Medulla oblongata (tissue), 1 donor: ENCODE data around the gene TMEM259.

Source experiments
- DNase-seq: peaks from one replicate; pipeline ENCODE4 v3.0.0-alpha.2; 2015; ENCODE audit errors: extremely low spot score

TMEM259 gene

DNA sequence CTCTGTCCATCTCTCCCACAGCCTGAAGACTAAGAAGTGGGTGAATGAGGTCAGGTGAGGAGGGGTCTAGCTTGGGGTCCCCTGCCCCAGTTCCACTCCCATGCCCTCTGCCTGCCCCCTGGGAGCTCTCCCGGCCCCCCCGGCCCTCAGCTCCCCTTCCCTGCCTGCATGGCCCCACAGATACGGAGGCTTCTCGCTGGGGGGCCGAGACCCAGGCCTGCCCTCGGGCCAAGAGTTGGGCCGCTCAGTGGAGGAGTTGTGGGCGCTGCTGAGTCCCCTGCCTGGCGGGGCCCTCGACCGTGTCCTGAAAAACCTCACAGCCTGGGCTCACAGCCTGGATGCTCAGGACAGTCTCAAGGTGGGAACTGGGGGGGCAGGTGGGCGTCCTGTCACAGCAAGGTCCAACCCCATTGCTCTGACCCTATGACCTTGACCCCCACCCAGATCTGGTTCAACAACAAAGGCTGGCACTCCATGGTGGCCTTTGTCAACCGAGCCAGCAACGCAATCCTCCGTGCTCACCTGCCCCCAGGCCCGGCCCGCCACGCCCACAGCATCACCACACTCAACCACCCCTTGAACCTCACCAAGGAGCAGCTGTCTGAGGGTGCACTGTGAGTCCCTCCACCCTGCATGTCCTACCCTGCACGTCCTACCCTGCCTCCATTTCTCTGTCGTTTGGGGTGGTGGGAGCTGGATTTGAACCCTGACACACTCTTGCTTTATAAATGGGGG, 35.1 kb upstream of the TMEM259 start:
- DNase-seq: no peak

DNA sequence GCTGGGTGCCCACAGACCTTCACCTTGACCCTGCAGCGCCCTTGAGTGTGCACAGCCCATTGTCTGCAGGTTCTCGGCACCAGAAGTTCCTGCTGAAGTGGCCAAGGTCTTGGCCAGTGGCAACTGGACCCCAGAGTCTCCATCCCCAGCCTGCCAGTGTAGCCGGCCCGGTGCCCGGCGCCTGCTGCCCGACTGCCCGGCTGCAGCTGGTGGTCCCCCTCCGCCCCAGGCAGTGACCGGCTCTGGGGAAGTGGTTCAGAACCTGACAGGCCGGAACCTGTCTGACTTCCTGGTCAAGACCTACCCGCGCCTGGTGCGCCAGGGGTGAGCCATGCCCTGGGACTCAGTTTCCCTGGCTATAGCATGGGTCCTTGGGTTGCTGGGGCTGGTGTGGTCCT, 34.1 kb upstream of the TMEM259 start:
- no peak for DNase-seq

DNA sequence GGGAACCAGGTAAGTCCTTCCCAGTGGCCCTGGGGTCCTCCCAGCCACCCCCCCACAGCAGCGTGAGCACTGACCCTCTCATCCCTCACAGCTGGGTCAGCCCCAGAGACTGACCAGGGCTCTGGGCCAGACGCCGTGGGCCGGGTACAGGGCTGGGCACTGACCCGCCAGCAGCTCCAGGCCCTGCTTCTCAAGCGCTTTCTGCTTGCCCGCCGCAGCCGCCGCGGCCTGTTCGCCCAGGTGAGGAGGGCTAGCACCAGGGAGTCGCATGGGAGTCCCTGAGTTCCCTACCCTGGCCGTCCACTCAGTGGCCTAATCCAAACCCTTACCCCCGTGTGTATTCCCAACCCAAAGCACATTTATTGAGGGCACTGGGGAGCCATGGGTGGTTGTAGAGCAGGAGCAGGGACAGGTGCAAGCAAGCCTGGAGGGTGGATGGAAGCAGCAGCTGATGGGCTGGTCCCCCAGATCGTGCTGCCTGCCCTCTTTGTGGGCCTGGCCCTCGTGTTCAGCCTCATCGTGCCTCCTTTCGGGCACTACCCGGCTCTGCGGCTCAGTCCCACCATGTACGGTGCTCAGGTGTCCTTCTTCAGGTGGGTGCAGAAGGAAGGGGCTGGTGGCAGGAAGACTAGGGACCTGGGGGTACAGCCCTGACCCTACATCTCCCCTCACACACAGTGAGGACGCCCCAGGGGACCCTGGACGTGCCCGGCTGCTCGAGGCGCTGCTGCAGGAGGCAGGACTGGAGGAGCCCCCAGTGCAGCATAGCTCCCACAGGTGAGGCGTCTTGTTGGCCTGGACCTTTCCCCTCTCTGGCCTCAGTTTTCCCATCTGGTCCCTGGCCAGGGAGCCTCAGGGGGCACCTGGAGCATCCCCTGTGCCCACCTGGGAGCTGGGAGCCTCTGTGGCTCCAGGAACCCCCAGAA, 33.4 kb upstream of the TMEM259 start:
- DNase-seq: no peak

DNA sequence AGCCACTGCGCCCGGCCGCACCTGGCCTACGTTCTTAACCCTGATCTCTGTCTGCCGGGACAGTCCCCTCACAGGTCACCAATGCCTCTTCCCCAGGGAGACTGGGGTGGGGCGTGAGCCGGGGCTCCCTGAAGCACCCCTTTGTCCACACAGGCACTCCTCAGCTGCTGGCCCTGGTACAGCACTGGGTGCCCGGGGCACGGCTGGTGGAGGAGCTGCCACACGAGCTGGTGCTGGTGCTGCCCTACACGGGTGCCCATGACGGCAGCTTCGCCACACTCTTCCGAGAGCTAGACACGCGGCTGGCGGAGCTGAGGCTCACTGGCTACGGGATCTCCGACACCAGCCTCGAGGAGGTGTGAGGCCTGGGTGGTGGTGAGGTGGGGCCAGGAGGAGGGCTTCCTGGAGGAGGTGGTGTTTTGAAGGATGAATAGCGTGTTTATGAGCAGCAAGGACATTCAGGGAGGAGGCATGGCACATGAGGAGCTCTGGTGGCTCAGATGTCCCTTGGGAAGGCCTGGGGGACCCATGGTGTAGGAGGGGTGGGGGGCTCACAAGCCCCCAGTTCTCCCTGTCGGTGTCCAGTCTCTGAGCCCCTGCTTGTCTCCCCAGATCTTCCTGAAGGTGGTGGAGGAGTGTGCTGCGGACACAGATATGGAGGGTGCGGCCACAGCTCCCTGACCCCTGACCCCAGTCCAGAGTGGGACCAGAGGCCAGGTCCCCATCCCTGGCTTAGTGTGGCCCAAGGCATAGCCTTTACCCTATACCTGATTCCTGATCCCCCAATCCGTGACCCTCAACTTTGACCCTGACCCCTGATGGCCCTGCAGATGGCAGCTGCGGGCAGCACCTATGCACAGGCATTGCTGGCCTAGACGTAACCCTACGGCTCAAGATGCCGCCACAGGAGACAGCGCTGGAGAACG, 32.5 kb upstream of the TMEM259 start:
- no peak for DNase-seq

DNA sequence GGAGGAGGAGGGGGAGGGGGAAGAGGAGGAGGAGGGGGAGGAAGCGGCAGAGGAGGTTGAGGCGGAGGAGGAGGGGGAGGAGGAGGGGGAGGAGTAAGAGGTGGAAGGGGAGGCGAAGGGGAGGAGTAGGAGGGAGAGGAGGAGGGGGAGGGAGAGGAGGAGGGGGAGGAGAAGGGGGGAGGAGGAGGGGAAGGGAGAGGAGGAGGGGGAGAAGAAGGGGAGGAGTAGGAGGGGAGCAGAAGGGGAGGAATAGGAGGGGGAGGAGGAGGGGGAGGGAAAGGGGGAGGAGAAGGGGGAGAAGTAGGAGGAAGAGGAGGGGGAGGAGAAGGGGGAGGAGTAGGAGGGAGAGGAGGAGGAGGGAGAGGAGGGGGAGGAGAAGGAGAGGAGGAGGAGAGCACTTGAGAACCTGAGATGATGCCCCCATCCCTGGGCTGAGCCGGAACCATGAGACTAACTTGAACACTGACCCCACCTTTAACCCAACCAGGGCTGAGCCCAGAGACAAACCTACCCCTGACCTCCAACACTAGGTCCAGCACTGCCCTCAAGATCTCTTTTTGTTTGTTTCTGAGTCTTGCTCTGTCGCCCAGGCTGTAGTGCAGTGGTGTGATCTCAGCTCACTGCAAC, 31.5 kb upstream of the TMEM259 start:
- DNase-seq: no peak

DNA sequence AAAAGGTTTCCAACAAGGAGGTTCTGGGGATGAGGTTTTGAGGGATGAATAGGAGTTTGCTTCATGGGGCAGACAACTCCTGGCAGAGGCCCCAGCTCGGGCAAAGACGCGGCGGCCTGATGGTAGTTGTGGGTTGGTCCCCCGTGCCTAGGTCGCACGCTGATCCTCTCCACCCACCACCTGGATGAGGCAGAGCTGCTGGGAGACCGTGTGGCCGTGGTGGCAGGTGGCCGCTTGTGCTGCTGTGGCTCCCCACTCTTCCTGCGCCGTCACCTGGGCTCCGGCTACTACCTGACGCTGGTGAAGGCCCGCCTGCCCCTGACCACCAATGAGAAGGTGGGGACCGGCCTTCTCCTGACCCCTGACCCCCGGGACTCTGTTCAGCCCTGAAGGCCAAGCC, 30.9 kb upstream of the TMEM259 start:
- no peak for DNase-seq

DNA sequence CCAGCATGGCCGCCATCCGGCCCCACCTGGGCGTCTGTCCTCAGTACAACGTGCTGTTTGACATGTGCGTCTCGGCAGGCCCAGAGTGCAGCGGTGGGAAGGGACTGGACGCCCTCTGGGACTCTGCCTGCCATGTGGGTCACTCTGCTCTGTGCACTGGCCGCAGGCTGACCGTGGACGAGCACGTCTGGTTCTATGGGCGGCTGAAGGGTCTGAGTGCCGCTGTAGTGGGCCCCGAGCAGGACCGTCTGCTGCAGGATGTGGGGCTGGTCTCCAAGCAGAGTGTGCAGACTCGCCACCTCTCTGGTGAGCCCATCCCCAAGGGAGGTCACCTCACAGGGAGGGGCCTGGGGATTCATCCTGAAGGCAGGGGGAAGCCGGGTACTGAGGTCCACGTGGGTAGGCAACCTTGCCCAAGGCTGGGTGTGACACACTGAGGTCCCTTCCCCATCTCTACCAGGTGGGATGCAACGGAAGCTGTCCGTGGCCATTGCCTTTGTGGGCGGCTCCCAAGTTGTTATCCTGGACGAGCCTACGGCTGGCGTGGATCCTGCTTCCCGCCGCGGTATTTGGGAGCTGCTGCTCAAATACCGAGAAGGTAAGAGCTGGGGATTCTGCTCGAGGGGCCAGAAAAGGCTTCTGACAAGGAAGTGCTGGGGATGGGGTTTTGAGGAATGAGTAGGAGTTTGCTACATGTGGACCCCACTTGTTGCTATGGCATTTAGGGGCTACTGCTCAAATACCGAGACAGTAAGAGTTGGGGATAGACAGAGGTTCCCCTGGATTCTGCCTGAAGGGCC, 30.3 kb upstream of the TMEM259 start:
- DNase-seq: no peak

DNA sequence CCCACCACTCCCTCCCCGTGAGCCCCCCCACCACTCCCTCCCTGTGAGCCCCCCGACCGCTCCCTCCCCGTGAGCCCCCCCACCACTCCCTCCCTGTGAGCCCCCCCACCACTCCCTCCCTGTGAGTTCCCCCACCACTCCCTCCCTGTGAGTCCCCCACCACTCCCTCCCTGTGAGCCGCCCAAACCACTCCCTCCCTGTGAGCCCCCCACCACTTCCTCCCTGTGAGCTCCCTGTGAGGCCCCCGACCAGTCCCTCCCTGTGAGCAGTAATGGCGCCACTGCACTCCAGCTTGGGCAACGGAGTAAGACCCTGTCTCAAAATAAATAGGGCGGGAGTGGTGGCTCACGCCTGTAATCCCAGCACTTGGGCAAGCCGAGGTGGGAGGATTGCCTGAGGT, 28.9 kb upstream of the TMEM259 start:
- no peak for DNase-seq

DNA sequence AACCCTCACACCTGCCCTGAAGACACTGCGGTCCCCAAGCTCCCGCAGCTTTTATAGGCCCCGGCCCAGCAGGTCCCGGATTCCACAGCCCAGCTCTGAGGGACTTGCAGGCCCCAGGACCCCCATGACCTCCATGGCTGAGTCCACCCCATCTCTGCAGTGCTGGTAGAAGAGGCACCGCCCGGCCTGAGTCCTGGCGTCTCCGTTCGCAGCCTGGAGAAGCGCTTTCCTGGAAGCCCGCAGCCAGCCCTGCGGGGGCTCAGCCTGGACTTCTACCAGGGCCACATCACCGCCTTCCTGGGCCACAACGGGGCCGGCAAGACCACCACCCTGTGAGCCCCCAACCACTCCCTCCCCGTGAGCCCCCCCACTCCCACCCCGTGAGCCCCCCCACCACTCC, 28.2 kb upstream of the TMEM259 start:
- DNase-seq: no peak

DNA sequence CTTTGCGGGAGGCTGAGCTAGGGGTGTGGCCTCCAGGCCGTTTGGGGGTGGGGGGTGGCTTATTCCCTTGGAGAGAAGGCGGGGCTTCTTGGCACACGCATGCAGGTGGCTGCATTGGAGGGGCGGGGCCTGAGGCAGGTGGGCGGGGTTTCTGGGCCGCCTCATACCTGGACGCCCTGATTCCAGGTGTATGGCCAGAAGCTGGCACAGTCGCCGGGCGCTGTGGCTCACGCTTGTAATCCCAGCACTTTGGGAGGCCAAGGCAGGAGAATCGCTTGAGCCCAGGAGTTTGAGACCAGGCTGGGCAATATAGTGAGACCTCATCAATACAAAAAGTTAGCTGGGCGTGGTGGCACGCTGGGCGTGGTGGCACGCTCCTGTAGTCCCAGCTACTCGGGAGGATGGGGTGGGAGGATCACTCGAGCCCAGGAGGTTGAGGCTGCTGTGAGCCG, 26.8 kb upstream of the TMEM259 start:
- no peak for DNase-seq

DNA sequence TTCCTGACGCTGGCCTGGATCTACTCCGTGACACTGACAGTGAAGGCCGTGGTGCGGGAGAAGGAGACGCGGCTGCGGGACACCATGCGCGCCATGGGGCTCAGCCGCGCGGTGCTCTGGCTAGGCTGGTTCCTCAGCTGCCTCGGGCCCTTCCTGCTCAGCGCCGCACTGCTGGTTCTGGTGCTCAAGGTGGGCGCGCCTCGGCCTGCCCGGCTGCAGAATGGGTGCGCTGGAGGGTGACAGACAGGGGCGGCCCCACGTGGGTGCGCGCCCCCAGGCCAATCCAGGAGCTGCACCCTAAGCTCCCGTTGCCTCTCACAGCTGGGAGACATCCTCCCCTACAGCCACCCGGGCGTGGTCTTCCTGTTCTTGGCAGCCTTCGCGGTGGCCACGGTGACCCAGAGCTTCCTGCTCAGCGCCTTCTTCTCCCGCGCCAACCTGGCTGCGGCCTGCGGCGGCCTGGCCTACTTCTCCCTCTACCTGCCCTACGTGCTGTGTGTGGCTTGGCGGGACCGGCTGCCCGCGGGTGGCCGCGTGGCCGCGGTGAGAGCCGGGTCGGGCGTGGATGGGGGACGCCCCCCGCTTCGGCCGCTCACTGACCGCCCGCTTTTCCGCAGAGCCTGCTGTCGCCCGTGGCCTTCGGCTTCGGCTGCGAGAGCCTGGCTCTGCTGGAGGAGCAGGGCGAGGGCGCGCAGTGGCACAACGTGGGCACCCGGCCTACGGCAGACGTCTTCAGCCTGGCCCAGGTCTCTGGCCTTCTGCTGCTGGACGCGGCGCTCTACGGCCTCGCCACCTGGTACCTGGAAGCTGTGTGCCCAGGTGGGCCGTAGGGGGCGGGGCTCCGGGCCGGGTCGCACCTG, 26.1 kb upstream of the TMEM259 start:
- DNase-seq: no peak

DNA sequence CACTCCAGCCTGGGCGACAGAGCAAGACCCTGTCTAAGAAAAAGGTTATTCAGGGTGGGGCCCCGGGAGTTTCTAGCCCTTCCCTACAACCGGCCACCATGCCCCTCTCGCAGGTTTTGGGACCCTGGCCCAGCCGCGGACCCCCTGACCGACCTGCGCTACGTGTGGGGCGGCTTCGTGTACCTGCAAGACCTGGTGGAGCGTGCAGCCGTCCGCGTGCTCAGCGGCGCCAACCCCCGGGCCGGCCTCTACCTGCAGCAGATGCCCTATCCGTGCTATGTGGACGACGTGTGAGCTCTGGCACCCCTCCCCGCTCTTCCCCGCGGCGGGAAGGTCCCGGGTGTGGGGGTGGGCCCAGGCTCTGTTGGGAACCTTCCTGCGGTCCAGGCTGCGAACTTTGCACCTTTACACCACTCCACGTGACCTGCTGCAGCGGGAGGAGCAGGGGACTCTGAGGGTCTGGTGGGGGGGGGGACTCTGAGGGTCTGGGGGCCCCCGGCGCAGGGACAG, 25.2 kb upstream of the TMEM259 start:
- DNase-seq: no peak

DNA sequence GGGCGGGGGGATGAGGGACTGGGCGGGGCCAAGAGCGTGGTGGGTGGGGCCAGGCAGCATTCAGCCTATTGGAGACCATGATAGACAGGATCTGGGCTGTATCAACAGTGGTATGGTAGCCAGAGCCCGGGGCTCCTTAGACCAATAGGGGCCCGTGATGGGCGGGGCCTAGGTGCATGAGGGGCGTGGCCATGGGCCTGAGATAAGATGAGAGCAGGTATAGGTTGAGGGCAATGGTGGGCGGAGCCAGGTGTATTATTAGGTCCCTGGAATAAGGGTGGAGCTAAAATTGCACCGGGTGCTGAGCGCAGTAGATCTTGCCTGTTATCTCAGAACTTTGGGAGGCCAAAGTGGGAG, 24.3 kb upstream of the TMEM259 start:
- no peak for DNase-seq

DNA sequence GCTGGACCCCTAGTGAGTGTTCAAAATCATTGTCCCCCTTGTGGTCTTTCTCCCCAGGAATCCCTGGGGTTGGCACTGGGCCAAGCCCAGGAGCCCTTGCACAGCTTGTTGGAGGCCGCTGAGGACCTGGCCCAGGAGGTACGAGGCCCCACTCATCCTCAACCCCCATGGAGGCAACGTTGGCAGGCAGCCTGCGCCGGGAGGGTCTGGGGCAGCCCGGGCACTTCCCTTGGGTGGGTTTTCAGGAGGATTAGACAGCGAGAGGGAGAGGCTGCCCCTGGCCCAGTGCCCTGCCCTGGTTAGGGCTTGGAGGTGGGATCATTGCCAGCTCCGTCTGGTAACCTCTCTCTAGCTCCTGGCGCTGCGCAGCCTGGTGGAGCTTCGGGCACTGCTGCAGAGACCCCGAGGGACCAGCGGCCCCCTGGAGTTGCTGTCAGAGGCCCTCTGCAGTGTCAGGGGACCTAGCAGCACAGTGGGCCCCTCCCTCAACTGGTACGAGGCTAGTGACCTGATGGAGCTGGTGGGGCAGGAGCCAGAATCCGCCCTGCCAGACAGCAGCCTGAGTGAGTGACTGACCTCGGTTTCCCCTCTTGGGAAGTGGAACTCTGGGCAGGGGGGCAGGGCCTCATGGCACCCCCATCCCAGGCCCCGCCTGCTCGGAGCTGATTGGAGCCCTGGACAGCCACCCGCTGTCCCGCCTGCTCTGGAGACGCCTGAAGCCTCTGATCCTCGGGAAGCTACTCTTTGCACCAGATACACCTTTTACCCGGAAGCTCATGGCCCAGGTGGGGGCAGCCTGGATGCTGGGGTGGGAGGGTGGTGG, 22.0 kb upstream of the TMEM259 start:
- DNase-seq: no peak

DNA sequence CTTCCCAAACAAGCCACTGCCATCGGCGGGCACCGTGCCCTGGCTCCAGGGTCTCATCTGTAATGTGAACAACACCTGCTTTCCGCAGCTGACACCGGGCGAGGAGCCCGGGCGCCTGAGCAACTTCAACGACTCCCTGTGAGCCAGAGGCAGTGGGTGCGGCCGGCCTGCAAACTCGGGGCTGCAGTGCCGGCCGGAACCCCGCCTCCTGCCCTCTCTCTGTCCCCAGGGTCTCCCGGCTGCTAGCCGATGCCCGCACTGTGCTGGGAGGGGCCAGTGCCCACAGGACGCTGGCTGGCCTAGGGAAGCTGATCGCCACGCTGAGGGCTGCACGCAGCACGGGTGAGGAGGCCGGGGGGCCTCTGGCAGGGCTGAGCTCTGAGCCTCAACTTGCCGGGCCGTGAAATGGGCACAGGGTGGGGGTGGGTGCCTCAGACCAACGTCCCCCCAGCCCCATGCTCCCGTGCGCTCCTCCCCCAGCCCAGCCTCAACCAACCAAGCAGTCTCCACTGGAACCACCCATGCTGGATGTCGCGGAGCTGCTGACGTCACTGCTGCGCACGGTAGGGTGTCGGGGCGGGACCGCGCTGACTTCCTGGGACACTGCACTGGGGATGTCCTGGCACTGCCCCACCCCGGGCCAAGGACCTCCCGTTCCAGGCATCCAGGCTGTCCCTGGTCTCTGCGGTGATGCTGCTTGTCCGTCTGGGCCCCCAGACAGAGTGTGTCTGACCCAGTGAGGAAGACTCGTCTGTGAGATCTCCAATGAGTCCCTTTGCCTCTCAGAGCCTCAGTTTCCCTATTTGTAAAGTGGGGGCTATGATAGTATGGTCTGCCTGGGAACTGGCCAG, 21.1 kb upstream of the TMEM259 start:
- no peak for DNase-seq

DNA sequence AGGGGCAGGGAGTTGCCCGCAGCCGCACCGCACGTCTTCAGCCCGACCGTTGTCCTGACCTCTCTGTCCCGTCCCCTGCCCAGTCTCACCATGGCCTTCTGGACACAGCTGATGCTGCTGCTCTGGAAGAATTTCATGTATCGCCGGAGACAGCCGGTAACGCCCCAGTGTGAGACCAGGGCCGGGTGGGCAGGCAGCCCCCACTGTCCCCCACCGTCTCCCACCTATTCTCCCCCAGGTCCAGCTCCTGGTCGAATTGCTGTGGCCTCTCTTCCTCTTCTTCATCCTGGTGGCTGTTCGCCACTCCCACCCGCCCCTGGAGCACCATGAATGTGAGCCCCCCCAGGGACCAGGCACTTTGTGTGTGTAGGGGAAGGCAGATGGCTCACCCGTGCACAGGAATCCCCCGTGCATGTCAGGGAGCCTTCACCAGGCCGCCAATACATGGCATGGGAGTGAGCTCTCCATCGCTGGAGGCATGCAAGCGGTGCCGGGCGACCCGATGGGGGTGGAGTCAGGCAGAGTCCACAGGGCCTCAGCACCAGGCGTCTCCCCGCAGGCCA, 20.4 kb upstream of the TMEM259 start:
- DNase-seq: no peak
